ENCODE measurements around the gene FAM227B. TPM values are rescaled to one million over a fixed set of nuclear protein-coding genes. Genes with fewer than 3 reads are reported as not detected.
"Not testable (repeated sequence)": the region's sequence is repeated elsewhere in the genome, so short reads cannot be mapped to it uniquely, and the experiment has no call there.

The FAM227B gene
- total RNA-seq, 1 donor from 2014 or later = 5.1 TPM

DNA sequence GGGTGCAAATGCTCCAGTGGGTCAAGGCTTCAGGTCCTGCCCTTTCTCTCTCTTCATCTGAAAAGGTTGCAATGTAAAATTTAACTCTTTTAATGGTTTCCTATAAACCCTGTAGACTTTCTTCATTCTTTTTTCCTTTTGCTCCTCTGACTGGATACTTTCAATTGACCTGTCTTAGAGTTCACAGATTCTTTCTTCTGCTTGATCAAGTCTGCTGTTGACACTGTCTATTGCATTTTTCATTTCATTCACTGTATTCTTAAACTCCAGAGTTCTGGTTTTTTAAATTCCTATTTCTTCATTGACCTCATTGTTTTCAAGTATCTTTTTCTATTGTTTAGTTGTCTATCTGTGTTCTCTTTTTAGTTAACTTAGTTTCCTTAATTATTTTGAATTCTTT, 82.1 kb downstream of the FAM227B start:
- intact Hi-C loops (cut with DNase I) = no loop called here
- DNase-seq = no peak
- no peaks in the 10 kb centered on the region for H3K27me3 ChIP-seq (ENCODE audit: low read depth)
- H3K36me3 ChIP-seq = no peaks in the 10 kb centered on the region
- H3K9me3 ChIP-seq = peaks cover 9% of the 10 kb centered on the region
- H3K27ac ChIP-seq = no peak overlapping the region
- H3K4me3 ChIP-seq = no peak overlapping the region
- no peak for ATAC-seq
- H3K4me1 ChIP-seq = no peaks in the 10 kb centered on the region
- TF ChIP-seq, protein P1, sequence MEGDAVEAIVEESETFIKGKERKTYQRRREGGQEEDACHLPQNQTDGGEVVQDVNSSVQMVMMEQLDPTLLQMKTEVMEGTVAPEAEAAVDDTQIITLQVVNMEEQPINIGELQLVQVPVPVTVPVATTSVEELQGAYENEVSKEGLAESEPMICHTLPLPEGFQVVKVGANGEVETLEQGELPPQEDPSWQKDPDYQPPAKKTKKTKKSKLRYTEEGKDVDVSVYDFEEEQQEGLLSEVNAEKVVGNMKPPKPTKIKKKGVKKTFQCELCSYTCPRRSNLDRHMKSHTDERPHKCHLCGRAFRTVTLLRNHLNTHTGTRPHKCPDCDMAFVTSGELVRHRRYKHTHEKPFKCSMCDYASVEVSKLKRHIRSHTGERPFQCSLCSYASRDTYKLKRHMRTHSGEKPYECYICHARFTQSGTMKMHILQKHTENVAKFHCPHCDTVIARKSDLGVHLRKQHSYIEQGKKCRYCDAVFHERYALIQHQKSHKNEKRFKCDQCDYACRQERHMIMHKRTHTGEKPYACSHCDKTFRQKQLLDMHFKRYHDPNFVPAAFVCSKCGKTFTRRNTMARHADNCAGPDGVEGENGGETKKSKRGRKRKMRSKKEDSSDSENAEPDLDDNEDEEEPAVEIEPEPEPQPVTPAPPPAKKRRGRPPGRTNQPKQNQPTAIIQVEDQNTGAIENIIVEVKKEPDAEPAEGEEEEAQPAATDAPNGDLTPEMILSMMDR (IDR thresholded peaks at IDR 0.05) = no peak

DNA sequence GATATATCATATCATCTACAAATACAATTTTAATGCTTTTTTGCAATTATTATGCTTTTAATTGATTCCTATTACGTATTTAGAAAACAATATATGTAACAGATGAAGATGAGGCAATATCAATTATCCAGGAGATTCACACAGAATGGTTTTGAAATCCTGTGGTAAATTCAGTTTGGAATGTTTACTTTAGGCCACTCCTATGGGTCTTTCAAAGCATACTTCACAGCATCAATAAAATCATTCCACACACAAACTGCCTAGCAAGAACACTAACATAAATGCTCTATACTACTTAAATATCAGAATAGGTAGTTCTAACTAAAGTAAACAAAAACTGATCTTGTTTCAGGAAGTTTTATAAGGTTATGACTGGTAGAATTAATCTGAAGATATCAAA, 90.5 kb downstream of the FAM227B start:
- H3K27ac ChIP-seq = no peak overlapping the region
- no peaks in the 10 kb centered on the region for H3K36me3 ChIP-seq
- no peak overlapping the region for H3K4me3 ChIP-seq
- ATAC-seq (no peak), DNase-seq (no peak)
- intact Hi-C loops (cut with DNase I) = no loop called here
- TF ChIP-seq, protein P1 (IDR thresholded peaks at IDR 0.05) = no peak
- H3K27me3 ChIP-seq (ENCODE audit: low read depth) = no peaks in the 10 kb centered on the region
- H3K4me1 ChIP-seq = no peaks in the 10 kb centered on the region
- H3K9me3 ChIP-seq = peaks cover 6% of the 10 kb centered on the region

DNA sequence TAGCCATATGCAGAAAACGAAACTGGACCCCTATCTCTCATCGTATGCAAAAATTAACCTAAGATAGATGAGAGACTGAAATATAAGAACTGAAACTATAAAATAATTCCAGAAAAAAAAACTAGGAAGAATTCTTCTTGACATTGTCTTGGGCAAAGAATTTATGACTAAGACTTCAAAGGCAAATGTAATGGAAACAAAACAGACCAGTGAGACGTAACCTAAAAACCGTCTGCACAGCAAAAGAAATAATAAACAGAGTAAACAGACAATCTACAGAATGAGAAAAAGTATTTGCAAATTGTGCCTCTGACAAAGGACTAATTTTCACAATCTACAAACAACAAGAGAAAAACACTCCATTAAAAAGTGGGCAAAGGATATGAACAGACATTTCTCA, 92.3 kb downstream of the FAM227B start:
- intact Hi-C loops (cut with DNase I) = no loop called here
- Histone ChIP-seq H3K4me3 (no peak overlapping the region), H3K27me3 (ENCODE audit: low read depth) (no peaks in the 10 kb centered on the region), H3K9me3 (no peaks in the 10 kb centered on the region), H3K36me3 (no peaks in the 10 kb centered on the region), H3K27ac (no peak overlapping the region), H3K4me1 (no peaks in the 10 kb centered on the region)
- TF ChIP-seq, protein P1 (IDR thresholded peaks at IDR 0.05) = no peak
- no peak for DNase-seq
- ATAC-seq = no peak

- TF ChIP-seq, protein P1 (IDR thresholded peaks at IDR 0.05) = no peak
- ATAC-seq (no peak), DNase-seq (no peak)
- no peaks in the 10 kb centered on the region for H3K27me3 ChIP-seq (ENCODE audit: low read depth)
- no peak overlapping the region for H3K27ac ChIP-seq
- H3K4me3 ChIP-seq = no peak overlapping the region
- intact Hi-C loops (cut with DNase I) = no loop called here
- H3K9me3 ChIP-seq = no peaks in the 10 kb centered on the region
- H3K36me3 ChIP-seq = no peaks in the 10 kb centered on the region
- H3K4me1 ChIP-seq = no peaks in the 10 kb centered on the region
Observed at GRCh38 chr15:49521802-49522201, 98.8 kb downstream of the FAM227B start.

DNA sequence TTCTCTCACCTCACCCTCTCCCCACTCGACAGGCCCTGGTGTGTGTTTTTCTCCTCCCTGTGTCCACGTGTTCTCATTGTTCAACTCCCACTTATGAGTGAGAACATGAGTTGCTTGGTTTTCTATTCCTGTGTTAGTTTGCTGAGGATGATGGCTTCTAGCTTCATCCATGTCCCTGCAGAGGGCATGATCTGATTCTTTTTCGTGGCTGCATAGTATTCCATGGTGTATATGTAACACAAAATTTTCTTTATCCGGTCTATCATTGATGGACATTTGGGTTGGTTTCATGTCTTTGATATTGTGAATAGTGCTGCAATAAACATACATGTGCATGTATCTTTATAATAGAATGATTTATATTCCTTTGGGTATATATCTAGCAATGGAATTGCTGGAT, 107.9 kb downstream of the FAM227B start:
- DNase-seq; H3K36me3 ChIP-seq; H3K4me3 ChIP-seq; H3K9me3 ChIP-seq; H3K4me1 ChIP-seq; H3K27me3 ChIP-seq (ENCODE audit: low read depth); intact Hi-C loops (cut with DNase I); ATAC-seq; H3K27ac ChIP-seq: not testable (repeated sequence)

DNA sequence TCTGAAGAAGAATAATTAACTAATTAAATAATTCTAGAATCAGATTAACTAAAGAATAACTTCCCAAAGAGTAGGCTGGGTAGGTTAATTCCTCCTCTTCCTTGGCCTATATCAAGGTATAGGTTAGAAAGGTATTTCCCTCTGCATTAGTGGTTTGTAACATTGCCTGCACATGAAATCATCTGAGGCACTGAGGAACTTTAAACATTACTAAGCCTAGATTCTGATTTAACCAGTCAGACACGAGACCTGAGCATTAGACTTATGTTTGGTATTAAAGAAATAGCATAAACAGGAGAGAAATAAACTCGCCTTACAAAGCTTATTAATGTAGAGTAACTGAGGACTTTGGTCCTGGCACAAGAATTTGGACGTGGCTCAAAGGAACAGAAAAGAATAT, 113.4 kb downstream of the FAM227B start:
- Histone ChIP-seq H3K36me3 (no peaks in the 10 kb centered on the region), H3K4me1 (no peaks in the 10 kb centered on the region), H3K27ac (no peak overlapping the region), H3K4me3 (no peak overlapping the region), H3K9me3 (no peaks in the 10 kb centered on the region), H3K27me3 (ENCODE audit: low read depth) (no peaks in the 10 kb centered on the region)
- DNase-seq (no peak), ATAC-seq (no peak)
- TF ChIP-seq, protein P1 (IDR thresholded peaks at IDR 0.05) = no peak
- intact Hi-C loops (cut with DNase I) = no loop called here
